IMR-90 (cell line): ENCODE measurements around the gene INPP4A.

Experiments
- BHLHE40 ChIP-seq: fragments of 150-350 bp; IDR thresholded peaks from 2 replicates; pipeline ENCODE4 v1.6.1; 2016; ENCODE audit warnings: mild to moderate bottlenecking, low read depth, low read length
- CEBPB ChIP-seq: IDR thresholded peaks from 2 replicates; pipeline ENCODE4 v1.6.1; 2012; ENCODE audit warnings: low read depth, low read length, improper control_type of control experiment
- FOS ChIP-seq: fragments of 150-350 bp; IDR thresholded peaks from 2 replicates; pipeline ENCODE4 v1.6.1; 2016; ENCODE audit warnings: low read depth, low read length
- MAFK ChIP-seq: IDR thresholded peaks from 2 replicates; pipeline ENCODE4 v1.6.1; 2012; ENCODE audit warnings: low read depth, low read length, improper control_type of control experiment
- MXI1 ChIP-seq: IDR thresholded peaks from 2 replicates; pipeline ENCODE4 v1.6.1; 2012; ENCODE audit warnings: low read depth, mild to moderate bottlenecking, low read length, moderate library complexity, borderline replicate concordance
- NFE2L2 ChIP-seq: fragments of 150-350 bp; IDR thresholded peaks from 2 replicates; pipeline ENCODE4 v1.6.1; 2016; ENCODE audit warnings: low read depth, mild to moderate bottlenecking, low read length
- POLR2A ChIP-seq: IDR thresholded peaks from 2 replicates; pipeline ENCODE4 v1.6.1; 2012; ENCODE audit warnings: mild to moderate bottlenecking, low read depth, low read length
- RAD21 ChIP-seq: IDR thresholded peaks from 2 replicates; pipeline ENCODE4 v1.6.1; 2012; ENCODE audit warnings: low read length, improper control_type of control experiment
- RCOR1 ChIP-seq: IDR thresholded peaks from 2 replicates; pipeline ENCODE4 v1.6.1; 2012; ENCODE audit warnings: mild to moderate bottlenecking, low read length, improper control_type of control experiment; ENCODE audit not compliant: insufficient replicate concordance
- RFX5 ChIP-seq: IDR thresholded peaks from 2 replicates; pipeline ENCODE4 v1.8.0; 2012; ENCODE audit warnings: low read depth, mild to moderate bottlenecking, low read length, moderate library complexity
- SMC3 ChIP-seq: fragments of 150-350 bp; IDR thresholded peaks from 2 replicates; pipeline ENCODE4 v1.6.1; 2016; ENCODE audit warnings: low read depth, mild to moderate bottlenecking, antibody characterized with exemption, low read length, moderate library complexity
- TF ChIP-seq, protein P1 (sequence below): conservative IDR thresholded peaks from 2 replicates; pipeline ENCODE4 v1.5.1; 2012; ENCODE audit warnings: mild to moderate bottlenecking, low read depth, low read length, improper control_type of control experiment
- TF ChIP-seq, protein P2 (sequence below): fragments of 150-350 bp; IDR thresholded peaks from 2 replicates; pipeline ENCODE4 v1.6.1; 2016; ENCODE audit warnings: low read depth, mild to moderate bottlenecking, low read length, moderate library complexity, borderline replicate concordance
- TF ChIP-seq, protein P3 (sequence below): fragments of 150-350 bp; IDR thresholded peaks from 2 replicates; pipeline ENCODE4 v1.6.1; 2017; ENCODE audit warnings: mild to moderate bottlenecking, antibody characterized with exemption, low read length, low read depth

DNA sequence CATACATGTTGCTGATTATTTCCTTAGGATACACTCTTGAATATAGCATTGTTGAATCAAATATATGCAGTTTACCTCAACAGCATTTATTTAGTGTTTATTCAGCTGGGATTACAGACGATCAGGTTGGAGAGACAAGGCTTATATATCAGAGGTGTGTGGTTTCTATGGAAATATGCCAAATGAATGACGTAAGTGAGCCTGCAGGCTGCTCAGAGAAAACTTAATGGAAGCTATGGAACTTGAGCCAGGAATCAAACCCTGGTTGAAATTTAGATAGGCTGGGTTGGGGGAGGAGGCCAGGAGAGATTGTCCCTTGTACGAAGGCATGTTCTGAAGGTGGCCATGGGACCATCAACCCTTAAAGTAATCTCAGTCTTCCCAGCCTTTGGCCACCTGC lies 79.5 kb downstream of the INPP4A start:
- TF ChIP-seq FOS (no peak), CEBPB (no peak), RAD21 (no peak), POLR2A (no peak), SMC3 (no peak), MXI1 (no peak), RFX5 (no peak), RCOR1 (no peak), NFE2L2 (no peak), MAFK (no peak), BHLHE40 (no peak)
- TF ChIP-seq, protein P1, sequence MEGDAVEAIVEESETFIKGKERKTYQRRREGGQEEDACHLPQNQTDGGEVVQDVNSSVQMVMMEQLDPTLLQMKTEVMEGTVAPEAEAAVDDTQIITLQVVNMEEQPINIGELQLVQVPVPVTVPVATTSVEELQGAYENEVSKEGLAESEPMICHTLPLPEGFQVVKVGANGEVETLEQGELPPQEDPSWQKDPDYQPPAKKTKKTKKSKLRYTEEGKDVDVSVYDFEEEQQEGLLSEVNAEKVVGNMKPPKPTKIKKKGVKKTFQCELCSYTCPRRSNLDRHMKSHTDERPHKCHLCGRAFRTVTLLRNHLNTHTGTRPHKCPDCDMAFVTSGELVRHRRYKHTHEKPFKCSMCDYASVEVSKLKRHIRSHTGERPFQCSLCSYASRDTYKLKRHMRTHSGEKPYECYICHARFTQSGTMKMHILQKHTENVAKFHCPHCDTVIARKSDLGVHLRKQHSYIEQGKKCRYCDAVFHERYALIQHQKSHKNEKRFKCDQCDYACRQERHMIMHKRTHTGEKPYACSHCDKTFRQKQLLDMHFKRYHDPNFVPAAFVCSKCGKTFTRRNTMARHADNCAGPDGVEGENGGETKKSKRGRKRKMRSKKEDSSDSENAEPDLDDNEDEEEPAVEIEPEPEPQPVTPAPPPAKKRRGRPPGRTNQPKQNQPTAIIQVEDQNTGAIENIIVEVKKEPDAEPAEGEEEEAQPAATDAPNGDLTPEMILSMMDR = no peak
- TF ChIP-seq, protein P2, sequence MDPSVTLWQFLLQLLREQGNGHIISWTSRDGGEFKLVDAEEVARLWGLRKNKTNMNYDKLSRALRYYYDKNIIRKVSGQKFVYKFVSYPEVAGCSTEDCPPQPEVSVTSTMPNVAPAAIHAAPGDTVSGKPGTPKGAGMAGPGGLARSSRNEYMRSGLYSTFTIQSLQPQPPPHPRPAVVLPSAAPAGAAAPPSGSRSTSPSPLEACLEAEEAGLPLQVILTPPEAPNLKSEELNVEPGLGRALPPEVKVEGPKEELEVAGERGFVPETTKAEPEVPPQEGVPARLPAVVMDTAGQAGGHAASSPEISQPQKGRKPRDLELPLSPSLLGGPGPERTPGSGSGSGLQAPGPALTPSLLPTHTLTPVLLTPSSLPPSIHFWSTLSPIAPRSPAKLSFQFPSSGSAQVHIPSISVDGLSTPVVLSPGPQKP = no peak
- TF ChIP-seq, protein P3, sequence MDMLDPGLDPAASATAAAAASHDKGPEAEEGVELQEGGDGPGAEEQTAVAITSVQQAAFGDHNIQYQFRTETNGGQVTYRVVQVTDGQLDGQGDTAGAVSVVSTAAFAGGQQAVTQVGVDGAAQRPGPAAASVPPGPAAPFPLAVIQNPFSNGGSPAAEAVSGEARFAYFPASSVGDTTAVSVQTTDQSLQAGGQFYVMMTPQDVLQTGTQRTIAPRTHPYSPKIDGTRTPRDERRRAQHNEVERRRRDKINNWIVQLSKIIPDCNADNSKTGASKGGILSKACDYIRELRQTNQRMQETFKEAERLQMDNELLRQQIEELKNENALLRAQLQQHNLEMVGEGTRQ = no peak
